IMR-90 (cell line): ENCODE results near the gene CEMP1. TPM values are rescaled to one million over a fixed set of nuclear protein-coding genes. Genes with fewer than 3 reads are reported as not detected.

Experiments
- ATAC-seq: fragments of 200-7000 bp; cut with Tn5 transposase; 2 replicates; pipeline ENCODE4 v1.9.1; 2020; ENCODE audit warnings: low read depth, mild to moderate bottlenecking, moderate library complexity
- BruUV-seq: library from RNA; stranded (reverse); fragments of 400-500 nt; replicated peaks from 2 replicates; lab custom pipeline; 2021; lab: Mats Ljungman, UMichigan
- CTCF ChIA-PET: fragments of 300-600 bp; formaldehyde crosslinking; extraction: SDS; loops from one replicate; lab custom pipeline; 2021; ENCODE audit warnings: antibody characterized with exemption; lab: Yijun Ruan, JAX
- POLR2A ChIA-PET: fragments of 300-600 bp; sonication (Branson Sonifier 250); formaldehyde crosslinking; loops from one replicate; lab custom pipeline; 2022; ENCODE audit warnings: antibody characterized with exemption; ENCODE audit not compliant: unreplicated experiment; lab: Charles Lee
- DNase-seq: peaks from one replicate; pipeline ENCODE4 v3.0.0; 2013
- H2AFZ ChIP-seq: replicated peaks from 2 replicates; pipeline ENCODE3; 2013; ENCODE audit warnings: low read length, mild to moderate bottlenecking; ENCODE audit not compliant: poor library complexity
- H2AK5ac ChIP-seq: 2 replicates; pipeline ENCODE4 v1.6.1; 2013; ENCODE audit warnings: low read depth, low read length, inconsistent platforms
- H2AK9ac ChIP-seq: replicated peaks from 2 replicates; pipeline ENCODE3; 2013; ENCODE audit warnings: mild to moderate bottlenecking, low read depth, low read length, moderate library complexity; ENCODE audit not compliant: poor library complexity
- H2BK120ac ChIP-seq: 2 replicates; pipeline ENCODE4 v1.6.1; 2013; ENCODE audit warnings: low read depth, low read length, inconsistent platforms
- H2BK15ac ChIP-seq: 3 replicates; pipeline ENCODE4 v1.6.1; 2013; ENCODE audit warnings: low read depth, low read length, inconsistent platforms
- H2BK20ac ChIP-seq: 2 replicates; pipeline ENCODE4 v1.6.1; 2013; ENCODE audit warnings: low read depth, mild to moderate bottlenecking, inconsistent platforms, low read length, moderate library complexity
- H2BK5ac ChIP-seq: 2 replicates; pipeline ENCODE4 v1.6.1; 2013; ENCODE audit warnings: mild to moderate bottlenecking, low read depth, low read length, inconsistent platforms; ENCODE audit not compliant: poor library complexity, severe bottlenecking
- H3K14ac ChIP-seq: replicated peaks from 2 replicates; pipeline ENCODE4 v1.6.1; 2013; ENCODE audit warnings: low read depth, low read length, inconsistent platforms
- H3K18ac ChIP-seq: 2 replicates; pipeline ENCODE4 v1.6.1; 2013; ENCODE audit warnings: low read depth, low read length, control low read depth
- H3K23ac ChIP-seq: 2 replicates; pipeline ENCODE4 v1.6.1; 2013; ENCODE audit warnings: low read depth, low read length, inconsistent platforms
- H3K27ac ChIP-seq: 2 replicates; pipeline ENCODE4 v1.5.1; 2013; ENCODE audit warnings: mild to moderate bottlenecking, control low read depth, low read length; ENCODE audit not compliant: insufficient read depth
- H3K27me3 ChIP-seq: 2 replicates; pipeline ENCODE4 v1.6.1; 2013; ENCODE audit warnings: low read length; ENCODE audit not compliant: control insufficient read depth, insufficient read depth
- H3K36me3 ChIP-seq: 2 replicates; pipeline ENCODE4 v1.6.1; 2013; ENCODE audit warnings: low read length, mixed read lengths; ENCODE audit not compliant: control insufficient read depth, insufficient read depth
- H3K4ac ChIP-seq: 2 replicates; pipeline ENCODE4 v1.6.1; 2013; ENCODE audit warnings: low read depth, low read length, inconsistent platforms
- H3K4me1 ChIP-seq: 2 replicates; pipeline ENCODE4 v1.6.1; 2013; ENCODE audit warnings: low read length, mixed read lengths; ENCODE audit not compliant: control insufficient read depth, insufficient read depth
- H3K4me2 ChIP-seq: 2 replicates; pipeline ENCODE4 v1.6.1; 2013; ENCODE audit warnings: low read depth, mild to moderate bottlenecking, control low read depth, low read length, moderate library complexity
- H3K4me3 ChIP-seq: 2 replicates; pipeline ENCODE4 v1.5.1; 2013; ENCODE audit warnings: low read depth, mild to moderate bottlenecking, control low read depth, low read length, moderate library complexity; ENCODE audit not compliant: insufficient read depth
- H3K56ac ChIP-seq: 2 replicates; pipeline ENCODE4 v1.6.1; 2013; ENCODE audit warnings: low read length, inconsistent platforms; ENCODE audit not compliant: insufficient read depth; ENCODE audit errors: extremely low read depth
- H3K79me1 ChIP-seq, 2 experiments: 2 replicates each; pipeline ENCODE4 v1.6.1; 2013; ENCODE audit warnings: low read length in 2 of 2, inconsistent platforms in 1 of 2, low read depth in 1 of 2
- H3K9ac ChIP-seq: 2 replicates; pipeline ENCODE4 v1.6.1; 2013; ENCODE audit warnings: low read depth, low read length, control low read depth
- H3K9me1 ChIP-seq: 2 replicates; pipeline ENCODE4 v1.6.1; 2013; ENCODE audit warnings: low read length, inconsistent platforms; ENCODE audit not compliant: insufficient read depth
- H3K9me3 ChIP-seq: 2 replicates; pipeline ENCODE4 v1.6.1; 2013; ENCODE audit warnings: low read length; ENCODE audit not compliant: control insufficient read depth, insufficient read depth
- H4K20me1 ChIP-seq: 2 replicates; pipeline ENCODE4 v1.6.1; 2013; ENCODE audit warnings: low read length, inconsistent platforms; ENCODE audit not compliant: insufficient read depth
- H4K5ac ChIP-seq: 2 replicates; pipeline ENCODE4 v1.6.1; 2013; ENCODE audit warnings: mild to moderate bottlenecking, low read depth, low read length, control low read depth
- H4K8ac ChIP-seq, 2 experiments: 2 replicates each; pipeline ENCODE4 v1.6.1; 2013; ENCODE audit warnings: low read depth in 2 of 2, low read length in 2 of 2, control low read depth in 1 of 2, inconsistent platforms in 1 of 2
- H4K91ac ChIP-seq: 2 replicates; pipeline ENCODE4 v1.6.1; 2013; ENCODE audit warnings: low read depth, low read length, inconsistent platforms; ENCODE audit not compliant: insufficient read depth
- BHLHE40 ChIP-seq: fragments of 150-350 bp; IDR thresholded peaks from 2 replicates; pipeline ENCODE4 v1.6.1; 2016; ENCODE audit warnings: mild to moderate bottlenecking, low read depth, low read length
- CEBPB ChIP-seq: IDR thresholded peaks from 2 replicates; pipeline ENCODE4 v1.6.1; 2012; ENCODE audit warnings: low read depth, low read length, improper control_type of control experiment
- FOS ChIP-seq: fragments of 150-350 bp; IDR thresholded peaks from 2 replicates; pipeline ENCODE4 v1.6.1; 2016; ENCODE audit warnings: low read depth, low read length
- POLR2A ChIP-seq: IDR thresholded peaks from 2 replicates; pipeline ENCODE4 v1.6.1; 2012; ENCODE audit warnings: mild to moderate bottlenecking, low read depth, low read length
- SMC3 ChIP-seq: fragments of 150-350 bp; IDR thresholded peaks from 2 replicates; pipeline ENCODE4 v1.6.1; 2016; ENCODE audit warnings: low read depth, mild to moderate bottlenecking, antibody characterized with exemption, low read length, moderate library complexity
- WGBS, 2 experiments: methylation state at CpG; one replicate each; pipeline versions ENCODE4 v1.1.5 to v1.1.7; 2013; ENCODE audit warnings: missing lambda C conversion rate in 2 of 2; ENCODE audit not compliant: insufficient read length in 1 of 2; ENCODE audit errors: extremely low coverage in 2 of 2; 5-methylcytosine and 5-hydroxymethylcytosine counted together
- dilution Hi-C: fragments of 300-500 bp; cut with HindIII; formaldehyde crosslinking; loops from one replicate; pipeline ENCODE4 v1.14.3; 2018; ENCODE audit warnings: low sequenced_read_pairs; ENCODE audit not compliant: unreplicated experiment
- in situ Hi-C: fragments of 300-500 bp; cut with MboI; formaldehyde crosslinking; loops from 3 replicates; pipeline ENCODE4 v1.14.3; 2019; ENCODE audit warnings: low sequenced_read_pairs, inconsistent platforms, mixed read lengths
- intact Hi-C: fragments of 100-400 bp; cut with micrococcal nuclease; formaldehyde crosslinking; loops from 2 replicates; pipeline ENCODE4 v1.10.0; 2022
- polyA plus RNA-seq, 3 experiments: library from polyadenylated mRNA; depleted of rRNA; stranded (reverse); fragments of >200 nt; gene quantifications; 2 replicates each; pipeline ENCODE4 v1.2.3, GENCODE V29; 2012; ENCODE audit warnings: low replicate concordance in 1 of 3
- total RNA-seq: library from RNA; depleted of rRNA; stranded (reverse); fragments of >200 nt; gene quantifications from 2 replicates; pipeline ENCODE4 v1.2.3, GENCODE V29; 2012
- TF ChIP-seq, protein P1 (sequence below): fragments of 150-350 bp; IDR thresholded peaks from 2 replicates; pipeline ENCODE4 v1.6.1; 2017; ENCODE audit warnings: mild to moderate bottlenecking, antibody characterized with exemption, low read length, low read depth

Gene CEMP1
- total and polyA plus RNA-seq, 2 of the 4 experiments (the other 2 are of a cell fraction), result not detected

DNA sequence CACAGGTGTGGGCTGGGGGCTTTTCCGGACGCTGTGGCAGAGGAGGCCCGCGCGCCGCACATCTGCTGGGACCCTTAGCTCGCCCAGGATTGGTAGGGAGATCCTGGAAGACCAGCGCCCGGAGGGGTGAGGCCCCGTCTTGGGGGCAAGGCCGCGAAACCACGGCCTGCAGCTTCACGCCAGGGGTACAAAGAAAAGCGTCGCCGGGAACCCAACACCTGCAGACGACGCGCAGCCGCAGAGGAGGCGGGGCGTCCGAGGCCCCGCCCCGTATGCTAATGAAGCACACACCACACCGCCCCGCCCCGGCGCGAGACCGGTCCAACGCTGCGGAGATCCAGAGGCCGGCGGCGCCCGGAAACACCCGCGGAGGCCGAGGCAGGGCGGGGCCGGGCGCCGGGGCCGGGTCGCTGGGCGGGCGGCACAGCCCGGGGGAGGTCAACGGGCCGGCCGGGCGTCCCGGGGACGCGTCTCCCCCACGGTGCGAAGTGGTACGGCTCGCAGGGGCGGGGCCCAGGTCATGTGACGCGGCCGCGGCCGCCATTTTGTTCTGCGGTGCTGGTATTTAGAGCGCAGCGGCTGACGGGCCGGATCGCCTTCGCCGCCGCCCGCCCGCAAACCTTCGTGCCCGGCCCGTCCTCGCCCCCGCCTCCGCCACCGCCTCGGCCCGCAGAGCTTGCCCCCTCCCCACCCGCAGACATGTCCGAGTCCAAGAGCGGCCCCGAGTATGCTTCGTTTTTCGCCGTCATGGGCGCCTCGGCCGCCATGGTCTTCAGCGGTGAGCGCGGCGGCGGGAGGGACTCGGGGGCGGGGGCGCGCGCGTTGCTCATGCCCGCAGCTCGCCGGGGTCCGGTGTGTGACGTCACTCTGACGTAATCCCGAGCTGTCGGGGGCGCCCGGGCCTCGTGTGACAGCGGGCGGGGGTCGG is 17.5 kb downstream of the CEMP1 start, which contains the start of gene ATP6V0C:
Gene ATP6V0C, plus strand, starts transcription at position 548 of the 928 bp plus-strand sequence. Its CDS starts 152 bp downstream, at position 700.
- DNase-seq (peak; percentile 79), ATAC-seq (peak; percentile 90)
- H3K36me3 ChIP-seq, result no peaks in the 10 kb centered on the region
- peak within 1 kb of the TSS; percentile 97 for H3K27ac ChIP-seq
- no peak within 1 kb of the TSS for H2BK15ac ChIP-seq
- peak within 1 kb of the TSS; percentile 28; the same call in 1 of the 2 replicates for H4K91ac ChIP-seq
- H4K8ac ChIP-seq, result peak within 1 kb of the TSS; percentile 72 to 85
- H3K9me3 ChIP-seq, result no peaks in the 10 kb centered on the region
- H3K14ac ChIP-seq, result peak within 1 kb of the TSS; percentile 84
- dilution Hi-C loops (no loop called here), intact Hi-C loops (no loop called here), in situ Hi-C loops (no loop called here)
- POLR2A ChIA-PET, result no interaction called here
- H3K4me1 ChIP-seq, result peaks cover 16% of the 10 kb centered on the region
- peak within 1 kb of the TSS; percentile 94 for H2AFZ ChIP-seq
- peak within 1 kb of the TSS; percentile 92 for H3K4ac ChIP-seq
- peak within 1 kb of the TSS; percentile 98 for H2AK9ac ChIP-seq
- H2BK120ac ChIP-seq, result no peak within 1 kb of the TSS
- 1% methylated on average over 75 of the region's 122 CpGs; no CpG with 5 or more reads in 1 of the 2 experiments for WGBS, 2 experiments
- H2BK5ac ChIP-seq, result peak within 1 kb of the TSS; percentile 87
- H2AK5ac ChIP-seq, result peak within 1 kb of the TSS; percentile 88
- BruUV-seq, result no TSS peak
- H3K9ac ChIP-seq, result peak within 1 kb of the TSS; percentile 91
- no peak within 1 kb of the TSS for H2BK20ac ChIP-seq
- peak within 1 kb of the TSS; percentile 57; the same call in 1 of the 2 replicates for H4K5ac ChIP-seq
- CTCF ChIA-PET, result no interaction called here
- peak within 1 kb of the TSS; percentile 93 for H3K4me3 ChIP-seq
- H3K4me2 ChIP-seq, result peak within 1 kb of the TSS; percentile 83
- peaks cover 43% of the 10 kb centered on the region for H4K20me1 ChIP-seq
- H3K79me1 ChIP-seq, result peaks cover 0 to 42% of the 10 kb centered on the region in 2 experiments; a peak in 2 of 4 replicates
- H3K18ac ChIP-seq, result no peak within 1 kb of the TSS; the same call in 1 of the 2 replicates
- TF ChIP-seq BHLHE40 (peak; percentile 92), FOS (no peak), CEBPB (peak; percentile 7; the same call in 1 of the 2 replicates), SMC3 (no peak), POLR2A (peak; percentile 94)
- TF ChIP-seq, protein P1, sequence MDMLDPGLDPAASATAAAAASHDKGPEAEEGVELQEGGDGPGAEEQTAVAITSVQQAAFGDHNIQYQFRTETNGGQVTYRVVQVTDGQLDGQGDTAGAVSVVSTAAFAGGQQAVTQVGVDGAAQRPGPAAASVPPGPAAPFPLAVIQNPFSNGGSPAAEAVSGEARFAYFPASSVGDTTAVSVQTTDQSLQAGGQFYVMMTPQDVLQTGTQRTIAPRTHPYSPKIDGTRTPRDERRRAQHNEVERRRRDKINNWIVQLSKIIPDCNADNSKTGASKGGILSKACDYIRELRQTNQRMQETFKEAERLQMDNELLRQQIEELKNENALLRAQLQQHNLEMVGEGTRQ, result peak; percentile 95
- H3K23ac ChIP-seq, result peak within 1 kb of the TSS; percentile 95
- peaks cover 19% of the 10 kb centered on the region for H3K9me1 ChIP-seq
- H3K56ac ChIP-seq, result peak within 1 kb of the TSS; percentile 19; the same call in 1 of the 2 replicates
- no peaks in the 10 kb centered on the region for H3K27me3 ChIP-seq
